Transverse colon (tissue), 4 donors: ENCODE data around the gene CYP19A1.

ENCODE experiments used
- CTCF ChIP-seq, 5 experiments: fragments of 200-600 bp in 3 of 5; fragments of 450-650 bp in 2 of 5; sonication (generic) in 3 of 5; IDR thresholded peaks; 1 replicate in 2 of 5; 2 replicates in 3 of 5; pipeline ENCODE4 v1.5.1; 2016 to 2017; ENCODE audit warnings: antibody characterized with exemption in 5 of 5, inconsistent platforms in 3 of 5, mild to moderate bottlenecking in 2 of 5, moderate library complexity in 1 of 5
- POLR2AphosphoS5 ChIP-seq, 3 donors: sonication (generic); formaldehyde crosslinking; IDR thresholded peaks; one replicate each; pipeline ENCODE4 v1.6.1; 2016; ENCODE audit warnings: antibody characterized with exemption in 3 of 3

- TF ChIP-seq CTCF (IDR thresholded peaks at IDR 0.05) (no peak), POLR2AphosphoS5 (IDR thresholded peaks at IDR 0.05) (no peak)
Measured at GRCh38 chr15:51299187-51300015, 39.0 kb downstream of the CYP19A1 start.
